ENCODE data around the gene OR52A5.

The OR52A5 gene

GRCh38 chr11:5137014-5137413 is 1.1 kb downstream of the OR52A5 start:
- DNase-seq (ENCODE audit: insufficient read length) (no peak), FAIRE-seq (no peak)
- no peak for TF ChIP-seq POLR2AphosphoS5 (IDR thresholded peaks at IDR 0.05; ENCODE audit: low read depth, low read length)
- no peak for TF ChIP-seq POLR2A (IDR thresholded peaks at IDR 0.05; ENCODE audit: low read depth, low read length)

DNA sequence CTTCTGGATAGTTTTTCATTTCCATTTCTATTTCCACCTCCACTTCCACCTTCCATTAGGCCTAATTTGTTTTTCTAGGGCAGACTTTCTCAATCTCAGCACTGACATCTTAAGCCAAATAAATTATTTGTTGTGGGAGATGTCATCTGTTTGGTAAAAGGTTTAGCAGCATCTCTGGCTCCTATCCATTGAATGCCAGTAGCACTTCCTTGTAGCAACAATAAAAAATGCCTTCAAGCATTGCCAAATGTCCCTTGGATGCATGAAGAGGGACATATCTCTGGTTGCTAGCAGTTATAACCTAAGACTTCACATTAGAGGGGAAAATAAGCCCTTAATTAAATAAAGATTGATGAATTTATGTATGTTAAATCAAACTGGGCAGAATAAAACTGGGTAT is 1.9 kb downstream of the OR52A5 start:
- no peak for TF ChIP-seq POLR2AphosphoS5 (IDR thresholded peaks at IDR 0.05; ENCODE audit: low read depth, low read length)
- TF ChIP-seq TAF1 (IDR thresholded peaks at IDR 0.05; ENCODE audit: borderline replicate concordance, low read depth, low read length): no peak
- TF ChIP-seq POLR2A (IDR thresholded peaks at IDR 0.05; ENCODE audit: low read depth, low read length): no peak
- DNase-seq (ENCODE audit: insufficient read length) (no peak), FAIRE-seq (no peak)

- FAIRE-seq (peak; percentile 51), DNase-seq (ENCODE audit: insufficient read length) (no peak)
- TF ChIP-seq POLR2AphosphoS5 (IDR thresholded peaks at IDR 0.05; ENCODE audit: low read depth, low read length) (no peak), POLR2A (IDR thresholded peaks at IDR 0.05; ENCODE audit: low read depth, low read length) (no peak), TAF1 (IDR thresholded peaks at IDR 0.05; ENCODE audit: borderline replicate concordance, low read depth, low read length) (no peak)
Measured at GRCh38 chr11:5131584-5132335, 6.4 kb downstream of the OR52A5 start.

- FAIRE-seq (no peak), DNase-seq (ENCODE audit: insufficient read length) (no peak)
- no peak for TF ChIP-seq TAF1 (IDR thresholded peaks at IDR 0.05; ENCODE audit: borderline replicate concordance, low read depth, low read length)
Measured at GRCh38 chr11:5129457-5129877, 8.7 kb downstream of the OR52A5 start.

DNA sequence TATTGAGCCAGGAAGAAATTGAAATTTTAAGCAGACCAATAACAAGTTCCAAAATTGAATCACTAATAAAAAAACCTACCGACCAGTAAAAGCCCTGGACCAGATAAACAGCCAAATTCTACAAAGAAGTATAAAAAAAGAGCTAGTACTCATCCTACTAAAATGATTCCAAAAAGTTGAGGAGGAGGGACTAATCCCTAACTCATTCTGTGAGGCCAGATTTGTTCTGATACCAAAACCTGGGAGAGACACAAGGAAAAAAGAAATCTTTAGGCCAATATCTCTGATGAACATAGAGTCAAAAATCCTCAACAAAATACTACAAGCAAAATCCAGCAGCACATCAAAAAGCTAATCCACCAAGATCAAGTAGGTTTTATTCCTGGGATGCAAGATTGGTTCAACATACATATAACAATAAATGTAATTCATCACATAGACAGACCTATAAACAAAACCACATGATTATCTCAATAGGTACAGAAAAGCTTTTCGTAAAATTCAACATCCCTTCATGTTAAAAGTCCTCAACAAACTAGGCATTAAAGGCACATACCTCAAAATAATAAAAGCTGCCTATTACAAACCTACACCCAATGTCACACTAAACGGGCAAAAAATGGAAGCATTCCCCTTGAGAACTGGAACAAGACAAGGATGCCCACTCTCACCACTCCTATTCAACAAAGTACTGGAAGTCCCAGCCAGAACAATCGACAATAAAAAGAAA is 13.1 kb downstream of the OR52A5 start:
- no peak for DNase-seq (ENCODE audit: insufficient read length)
- no peak for FAIRE-seq
- no peak for TF ChIP-seq POLR2A (IDR thresholded peaks at IDR 0.05; ENCODE audit: low read depth, low read length)
- TF ChIP-seq TAF1 (IDR thresholded peaks at IDR 0.05; ENCODE audit: borderline replicate concordance, low read depth, low read length): no peak
- TF ChIP-seq POLR2AphosphoS5 (IDR thresholded peaks at IDR 0.05; ENCODE audit: low read depth, low read length): no peak

- TF ChIP-seq POLR2AphosphoS5 (IDR thresholded peaks at IDR 0.05; ENCODE audit: low read depth, low read length) (no peak), POLR2A (IDR thresholded peaks at IDR 0.05; ENCODE audit: low read depth, low read length) (no peak), TAF1 (IDR thresholded peaks at IDR 0.05; ENCODE audit: borderline replicate concordance, low read depth, low read length) (no peak)
- peak; percentile 93 for FAIRE-seq
- no peak for DNase-seq (ENCODE audit: insufficient read length)
Measured at GRCh38 chr11:5123802-5124521, 14.2 kb downstream of the OR52A5 start.

DNA sequence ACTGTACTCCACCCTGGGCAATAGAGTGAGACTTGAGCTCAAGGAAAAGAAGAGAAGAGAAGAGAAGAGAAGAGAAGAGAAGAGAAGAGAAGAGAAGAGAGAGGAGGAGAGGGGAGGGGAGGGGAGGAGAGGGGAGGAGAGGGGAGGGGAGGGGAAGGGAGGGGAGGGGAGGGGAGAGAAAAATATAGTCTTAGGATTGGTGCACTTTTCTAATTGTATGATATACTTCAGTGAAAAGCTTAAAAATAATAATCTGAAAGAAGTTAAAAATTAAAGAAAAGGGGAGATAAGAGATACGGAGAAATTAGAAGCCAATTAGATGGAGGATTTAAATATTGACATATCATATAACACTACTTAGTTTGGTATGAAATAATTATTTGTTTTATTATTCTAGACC is 19.3 kb downstream of the OR52A5 start:
- FAIRE-seq (no peak), DNase-seq (ENCODE audit: insufficient read length) (no peak)
- TF ChIP-seq POLR2A (IDR thresholded peaks at IDR 0.05; ENCODE audit: low read depth, low read length) (no peak), POLR2AphosphoS5 (IDR thresholded peaks at IDR 0.05; ENCODE audit: low read depth, low read length) (no peak), TAF1 (IDR thresholded peaks at IDR 0.05; ENCODE audit: borderline replicate concordance, low read depth, low read length) (no peak)

- FAIRE-seq (no peak), DNase-seq (ENCODE audit: insufficient read length) (no peak)
- TF ChIP-seq POLR2A (IDR thresholded peaks at IDR 0.05; ENCODE audit: low read depth, low read length) (no peak), TAF1 (IDR thresholded peaks at IDR 0.05; ENCODE audit: borderline replicate concordance, low read depth, low read length) (no peak), POLR2AphosphoS5 (IDR thresholded peaks at IDR 0.05; ENCODE audit: low read depth, low read length) (no peak)
Measured at GRCh38 chr11:5117588-5117987, 20.6 kb downstream of the OR52A5 start.

DNA sequence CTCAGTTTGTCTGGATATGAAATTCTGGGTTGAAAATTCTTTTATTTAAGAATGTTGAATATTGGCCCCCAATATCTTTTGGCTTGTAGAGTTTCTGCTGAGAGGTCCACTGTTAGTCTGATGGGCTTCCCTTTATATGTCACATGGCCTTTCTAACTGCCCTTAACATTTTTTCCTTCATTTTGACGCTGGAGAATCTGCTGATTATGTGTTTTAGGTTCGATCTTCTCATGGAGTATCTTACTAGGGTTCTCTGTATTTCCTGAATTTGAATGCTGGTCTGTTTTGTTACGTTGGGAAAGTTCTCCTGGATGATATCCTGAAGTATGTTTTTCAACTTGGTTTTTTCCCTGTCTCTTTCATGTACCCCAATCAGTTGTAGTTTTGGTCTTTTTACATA is 22.8 kb downstream of the OR52A5 start:
- no peak for TF ChIP-seq POLR2A (IDR thresholded peaks at IDR 0.05; ENCODE audit: low read depth, low read length)
- no peak for TF ChIP-seq POLR2AphosphoS5 (IDR thresholded peaks at IDR 0.05; ENCODE audit: low read depth, low read length)
- TF ChIP-seq TAF1 (IDR thresholded peaks at IDR 0.05; ENCODE audit: borderline replicate concordance, low read depth, low read length): no peak
- FAIRE-seq (no peak), DNase-seq (ENCODE audit: insufficient read length) (no peak)

GRCh38 chr11:5107285-5107684 is 30.9 kb downstream of the OR52A5 start:
- no peak for FAIRE-seq
- TF ChIP-seq POLR2A (IDR thresholded peaks at IDR 0.05; ENCODE audit: low read depth, low read length): no peak
- DNase-seq (ENCODE audit: insufficient read length): no peak

GRCh38 chr11:5103066-5103465 is 35.1 kb downstream of the OR52A5 start:
- FAIRE-seq: no peak
- no peak for TF ChIP-seq POLR2AphosphoS5 (IDR thresholded peaks at IDR 0.05; ENCODE audit: low read depth, low read length)
- no peak for TF ChIP-seq POLR2A (IDR thresholded peaks at IDR 0.05; ENCODE audit: low read depth, low read length)
- TF ChIP-seq TAF1 (IDR thresholded peaks at IDR 0.05; ENCODE audit: borderline replicate concordance, low read depth, low read length): no peak
- no peak for DNase-seq (ENCODE audit: insufficient read length)

DNA sequence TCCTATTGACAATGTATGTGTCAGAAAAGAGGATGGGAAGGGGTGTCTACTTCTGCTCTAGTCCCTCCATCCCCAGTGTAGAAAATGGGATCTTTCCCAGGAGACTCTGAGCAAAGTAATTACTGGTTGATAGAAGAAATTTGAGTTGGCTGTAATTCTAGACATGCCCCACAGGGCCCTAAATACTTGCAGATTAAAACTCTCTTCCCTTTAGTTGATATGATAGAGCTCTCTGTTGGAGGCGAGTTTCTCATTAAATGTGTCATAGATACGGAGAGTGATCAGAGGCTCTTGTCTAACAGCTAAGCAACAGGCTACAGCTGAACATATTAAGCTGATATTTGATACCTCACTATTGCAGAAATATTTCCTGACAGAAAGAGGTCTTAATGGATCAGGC is 35.9 kb downstream of the OR52A5 start:
- no peak for FAIRE-seq
- no peak for DNase-seq (ENCODE audit: insufficient read length)
- TF ChIP-seq POLR2A (IDR thresholded peaks at IDR 0.05; ENCODE audit: low read depth, low read length): no peak

Data from GM12892 (cell line).